Erythroblast (primary cell): ENCODE results near the gene PLA2G15.

Experiments
- DNase-seq, 2 experiments: peaks; one replicate each; lab custom pipeline; 2025; lab: John Stamatoyannopoulos, UW
- GATA1 ChIP-seq: IDR thresholded peaks from 2 replicates; pipeline ENCODE4 v1.6.1; 2011; ENCODE audit warnings: low read depth, mild to moderate bottlenecking, control low read depth, low read length, moderate library complexity
- POLR2A ChIP-seq: IDR thresholded peaks from 2 replicates; pipeline ENCODE4 v1.6.1; 2011; ENCODE audit warnings: mild to moderate bottlenecking, low read length

The PLA2G15 gene

DNA sequence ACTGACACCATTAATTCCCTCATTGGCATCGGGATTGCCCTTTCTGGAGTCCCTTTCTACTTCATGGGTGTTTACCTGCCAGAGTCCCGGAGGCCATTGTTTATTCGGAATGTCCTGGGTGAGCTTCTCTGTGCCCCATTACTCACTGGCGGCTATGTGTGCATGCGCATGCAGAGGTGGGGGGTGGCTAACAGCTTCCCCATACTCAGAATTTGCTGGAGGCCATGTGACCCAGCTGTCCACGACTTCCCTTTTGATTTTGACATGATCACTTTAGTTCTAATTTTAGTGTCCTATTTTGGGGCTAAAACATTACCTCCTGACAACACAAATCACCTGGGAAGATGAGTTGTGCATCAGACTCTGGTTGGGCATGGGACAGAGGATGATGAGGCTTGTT lies 51.5 kb downstream of the PLA2G15 start:
- no peak for DNase-seq
- TF ChIP-seq GATA1 (no peak), POLR2A (no peak)

DNA sequence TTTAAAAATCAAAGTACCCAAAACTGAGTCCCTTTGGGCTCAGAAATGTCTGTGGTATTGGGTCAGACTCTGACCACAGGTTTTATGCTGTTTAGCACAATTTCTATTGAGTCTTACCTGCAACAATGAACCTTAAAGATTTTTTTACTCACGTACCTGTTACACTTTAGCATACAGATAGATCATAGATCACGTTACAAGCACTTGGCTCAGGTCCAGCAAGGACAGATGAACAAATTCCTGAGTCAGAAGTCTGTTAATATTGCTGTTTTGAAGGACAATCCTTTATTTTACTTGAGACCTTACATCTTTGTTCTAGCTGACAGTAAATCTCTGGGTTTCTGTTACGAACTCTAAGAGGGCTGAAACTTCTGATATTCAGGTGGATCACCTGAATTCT lies 52.7 kb downstream of the PLA2G15 start:
- no peak for DNase-seq
- no peak for TF ChIP-seq POLR2A
- no peak for TF ChIP-seq GATA1

DNA sequence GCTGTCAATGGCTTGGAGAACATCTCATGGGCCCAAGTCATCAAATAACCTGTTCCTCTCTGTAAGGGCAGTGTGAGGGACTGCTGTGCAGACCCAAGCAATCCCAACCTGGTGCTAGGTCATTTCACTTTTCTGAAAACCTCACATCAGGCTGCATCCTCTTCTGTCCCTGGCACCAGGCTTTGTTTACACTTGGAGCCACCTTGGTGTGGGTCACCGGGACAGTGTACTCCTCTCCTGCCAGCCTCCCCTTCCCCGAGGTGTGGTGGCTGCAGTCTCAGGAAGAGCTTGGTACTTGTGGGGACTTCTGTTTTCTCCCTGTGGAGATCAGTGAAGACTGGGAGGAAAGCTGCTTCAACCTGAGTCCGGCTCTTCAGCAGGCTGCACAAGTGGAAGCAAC lies 53.1 kb downstream of the PLA2G15 start:
- TF ChIP-seq GATA1 (no peak), POLR2A (no peak)
- no peak for DNase-seq

DNA sequence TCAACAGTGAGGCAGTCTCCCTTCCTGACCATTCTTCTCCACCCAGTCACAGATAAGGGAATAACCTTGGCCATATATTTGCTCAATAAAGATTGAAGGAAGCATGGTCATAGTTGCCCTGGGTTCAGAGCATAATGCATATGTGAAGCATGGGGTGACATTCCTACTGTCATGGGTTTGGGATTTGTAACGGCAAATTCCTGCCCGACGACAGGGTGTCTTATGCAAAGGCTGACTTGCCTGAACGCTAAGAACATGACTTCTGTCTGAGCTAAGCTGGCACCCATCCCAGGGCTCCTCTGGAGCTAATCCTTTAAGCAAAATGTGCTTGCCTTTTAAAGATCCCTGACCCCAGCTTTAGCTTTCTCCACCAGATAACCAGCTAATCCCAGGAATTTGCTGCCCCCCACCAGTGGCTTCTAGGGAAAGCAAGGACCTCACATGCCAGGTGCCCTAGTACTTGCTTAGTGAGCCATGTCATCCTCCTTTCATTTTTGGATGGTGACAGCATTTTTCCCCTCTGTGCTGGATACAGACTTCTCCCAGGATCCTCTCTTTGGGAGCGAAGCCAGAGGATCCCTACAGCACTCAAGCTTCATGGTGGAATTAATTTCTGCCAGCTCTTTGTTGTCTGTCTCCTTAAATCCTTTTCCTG lies 53.9 kb downstream of the PLA2G15 start:
- DNase-seq, result no peak
- TF ChIP-seq POLR2A, result no peak

DNA sequence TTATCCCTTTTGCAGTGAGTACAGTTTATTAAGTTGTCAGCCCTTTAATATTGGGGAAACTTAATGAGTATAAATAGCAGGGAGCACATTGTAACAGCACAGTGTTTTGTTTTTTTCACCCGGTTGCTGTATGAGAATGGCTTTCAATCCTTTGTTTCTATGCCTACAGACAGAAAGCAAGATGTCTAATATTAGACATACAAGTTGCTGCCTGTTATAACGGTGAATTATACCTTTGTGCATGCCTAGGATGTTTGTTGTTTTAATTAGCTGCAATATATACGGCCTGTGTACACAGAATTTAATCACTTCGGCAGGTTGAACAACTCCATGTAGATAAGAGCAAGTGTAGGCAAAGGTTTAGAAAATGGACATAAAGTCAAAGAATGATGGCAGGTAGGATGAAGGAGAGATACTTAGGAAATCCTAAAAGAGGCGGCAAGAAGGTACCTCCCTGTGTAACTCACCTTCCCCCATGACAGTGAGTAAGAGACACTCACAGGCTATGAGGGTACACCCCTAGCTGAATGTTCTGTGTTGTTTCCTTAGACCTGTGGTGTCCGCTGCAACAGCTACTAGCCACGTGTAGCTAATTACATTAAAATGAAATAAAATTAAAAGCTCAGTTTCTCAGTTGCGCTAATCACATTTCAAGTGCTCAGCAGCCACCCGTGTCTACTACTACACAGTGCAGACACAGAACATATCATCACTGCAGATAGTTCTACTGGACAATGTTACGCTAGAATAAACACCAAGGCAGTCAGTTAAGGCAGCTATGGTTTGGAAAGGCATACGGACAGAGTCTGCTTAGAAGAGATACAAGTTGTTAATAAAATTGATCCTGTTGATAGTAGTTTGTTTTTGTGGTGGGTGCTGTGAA lies 54.6 kb downstream of the PLA2G15 start:
- TF ChIP-seq POLR2A, result no peak
- no peak for TF ChIP-seq GATA1
- no peak for DNase-seq

DNA sequence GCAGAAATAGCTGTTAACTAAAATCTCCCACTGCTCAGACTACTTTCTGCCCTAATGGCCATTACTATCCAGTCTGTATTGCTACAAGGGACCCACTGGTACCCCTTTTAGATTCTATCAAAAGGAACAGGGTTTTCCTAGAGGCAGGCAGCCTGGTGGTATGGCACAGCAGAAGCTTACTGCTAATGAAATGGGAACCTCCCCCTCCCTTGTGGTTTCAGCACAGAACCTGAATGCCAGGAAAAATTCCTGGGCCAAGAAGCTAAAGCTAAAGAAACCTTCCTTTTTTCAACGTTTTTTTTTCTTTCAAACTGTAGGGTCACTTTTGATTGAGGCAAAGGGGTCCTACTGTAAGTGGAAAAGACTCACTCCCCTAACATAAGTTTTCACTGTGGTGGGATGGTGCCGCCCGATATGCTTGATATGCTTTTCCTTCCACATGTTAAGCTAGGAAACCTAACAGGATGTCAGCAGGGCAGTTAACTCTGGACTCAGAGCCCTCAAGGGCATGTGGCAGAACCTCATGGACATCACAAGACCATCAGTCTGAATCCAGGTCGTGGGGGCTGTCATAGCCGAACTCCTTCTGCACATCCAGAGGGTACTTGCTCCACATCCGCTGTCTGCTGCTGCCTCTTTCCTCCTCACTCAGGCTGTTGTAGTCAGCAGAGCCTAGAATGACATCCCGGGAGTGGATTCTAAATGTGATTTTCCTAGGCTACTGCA lies 55.7 kb downstream of the PLA2G15 start:
- no peak for DNase-seq
- TF ChIP-seq GATA1, result no peak
- no peak for TF ChIP-seq POLR2A

DNA sequence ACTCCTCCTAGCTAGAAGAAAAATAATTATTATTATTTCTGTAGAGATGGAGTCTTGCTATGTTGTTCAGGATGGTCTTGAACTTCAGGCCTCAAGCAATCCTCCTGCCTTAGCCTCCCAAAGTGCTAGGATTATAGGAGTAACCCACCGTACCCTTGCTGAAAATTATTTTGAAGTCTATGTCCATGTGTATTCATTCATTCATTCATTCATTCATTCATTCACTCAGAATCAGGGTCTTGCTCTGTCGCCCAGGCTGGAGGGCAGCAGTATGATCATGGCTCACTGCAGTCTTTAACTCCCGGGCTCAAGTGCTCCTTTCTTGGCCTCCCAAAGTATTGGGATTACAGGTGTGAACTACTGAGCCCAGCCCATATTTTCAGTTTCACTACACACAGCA lies 61.5 kb downstream of the PLA2G15 start:
- TF ChIP-seq GATA1, result no peak
- TF ChIP-seq POLR2A, result no peak
- no peak for DNase-seq

DNA sequence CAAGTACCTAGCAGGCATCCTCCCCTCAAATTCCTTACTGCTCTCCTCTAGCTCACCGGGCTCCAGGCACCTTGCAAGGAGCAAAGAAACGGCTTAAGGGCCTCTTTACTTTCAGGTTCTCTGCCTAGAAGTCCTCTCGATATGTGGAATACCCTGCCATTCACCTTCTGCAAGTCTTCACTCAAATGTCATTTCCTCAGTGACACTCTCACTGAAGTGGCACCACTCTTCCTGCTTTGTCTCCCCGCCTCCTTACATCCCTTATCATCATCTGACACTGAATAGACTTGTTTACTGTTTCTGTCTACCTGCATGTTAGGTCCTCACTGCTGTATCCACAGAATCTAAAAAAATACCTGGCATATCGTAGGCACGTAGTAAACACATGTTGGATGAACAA lies 64.6 kb downstream of the PLA2G15 start:
- TF ChIP-seq POLR2A, result no peak
- no peak for TF ChIP-seq GATA1
- peak; percentile 32 to 40 for DNase-seq

DNA sequence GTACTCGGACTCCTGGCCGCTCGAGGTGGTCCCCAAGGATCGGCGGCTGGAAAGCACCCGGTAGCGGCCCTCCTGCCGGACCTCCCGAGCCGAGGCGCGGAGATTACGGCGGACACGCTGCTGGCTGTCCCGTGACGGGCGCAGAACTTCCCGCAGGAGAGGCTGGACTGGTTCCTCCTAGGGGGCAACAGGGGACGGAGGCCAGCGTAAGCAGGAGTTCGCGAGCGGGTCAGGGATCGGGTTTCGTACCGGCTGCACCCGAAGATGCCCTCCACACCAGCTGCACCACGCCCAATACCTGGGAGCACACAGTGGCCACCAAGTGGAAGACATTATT lies 65.2 kb downstream of the PLA2G15 start:
- DNase-seq, result no peak
- TF ChIP-seq POLR2A (no peak), GATA1 (no peak)
